CD4-positive, CD25-positive, alpha-beta regulatory T cell (primary cell): ENCODE results near the gene TNFAIP3. TPM values are rescaled to one million over a fixed set of nuclear protein-coding genes. Genes with fewer than 3 reads are reported as not detected.
"Not testable (repeated sequence)": the region's sequence is repeated elsewhere in the genome, so short reads cannot be mapped to it uniquely, and the experiment has no call there.

Source experiments
- ATAC-seq, 2 donors: fragments of 150-1000 bp; cut with Tn5 transposase; one replicate each; pipeline ENCODE4 v1.10.0; 2021; ENCODE audit warnings: low read depth in 2 of 2, moderate number of reproducible peaks in 2 of 2, moderate library complexity in 1 of 2
- DNase-seq, 3 donors: peaks; one replicate each; pipeline versions ENCODE4 v3.0.0 to v3.0.0-alpha.2; 2012 to 2022; ENCODE audit warnings: mixed read lengths in 1 of 3
- H3K27ac ChIP-seq: one replicate; pipeline ENCODE4 v1.7.0; 2013; ENCODE audit warnings: mild to moderate bottlenecking, low read length; ENCODE audit not compliant: insufficient read depth, poor library complexity, severe bottlenecking
- H3K27me3 ChIP-seq: one replicate; pipeline ENCODE4 v1.7.0; 2013; ENCODE audit warnings: low read length; ENCODE audit not compliant: control insufficient read depth, insufficient read depth
- H3K36me3 ChIP-seq: one replicate; pipeline ENCODE4 v1.7.0; 2013; ENCODE audit warnings: mild to moderate bottlenecking, low read length, moderate library complexity; ENCODE audit not compliant: control insufficient read depth, insufficient read depth
- H3K4me1 ChIP-seq: 2 replicates; pipeline ENCODE4 v1.7.0; 2013; ENCODE audit warnings: mild to moderate bottlenecking, low read length; ENCODE audit not compliant: insufficient read depth, control insufficient read depth, poor library complexity, severe bottlenecking
- H3K4me3 ChIP-seq: one replicate; pipeline ENCODE4 v1.7.0; 2013; ENCODE audit warnings: low read depth, mild to moderate bottlenecking, low read length, moderate library complexity
- H3K9me3 ChIP-seq, 2 experiments: 1 replicate in 1 of 2; 2 replicates in 1 of 2; pipeline ENCODE4 v1.7.0; 2013; ENCODE audit warnings: low read length in 2 of 2, mild to moderate bottlenecking in 1 of 2, moderate library complexity in 1 of 2; ENCODE audit not compliant: control insufficient read depth in 2 of 2
- H3K27ac Mint-ChIP-seq, 3 donors: one replicate each; pipeline ENCODE4 v1.8.0; 2020 to 2022; ENCODE audit warnings: mild to moderate bottlenecking in 3 of 3, mixed read lengths in 3 of 3, moderate library complexity in 2 of 3
- H3K27me3 Mint-ChIP-seq: one replicate; pipeline ENCODE4 v1.8.0; 2022; ENCODE audit warnings: mild to moderate bottlenecking, mixed read lengths
- H3K36me3 Mint-ChIP-seq: one replicate; pipeline ENCODE4 v1.8.0; 2020; ENCODE audit warnings: mixed read lengths
- H3K4me1 Mint-ChIP-seq, 4 donors: one replicate each; pipeline ENCODE4 v1.8.0; 2020 to 2022; ENCODE audit warnings: mixed read lengths in 4 of 4, mild to moderate bottlenecking in 1 of 4
- H3K4me3 Mint-ChIP-seq, 4 donors: one replicate each; pipeline ENCODE4 v1.8.0; 2020 to 2022; ENCODE audit warnings: mild to moderate bottlenecking in 4 of 4, mixed read lengths in 4 of 4, moderate library complexity in 3 of 4
- H3K9me3 Mint-ChIP-seq, 7 donors: one replicate each; pipeline ENCODE4 v1.8.0; 2020 to 2022; ENCODE audit warnings: mixed read lengths in 7 of 7, mild to moderate bottlenecking in 3 of 7, moderate library complexity in 2 of 7
- polyA plus RNA-seq, 4 donors: library from polyadenylated mRNA; unstranded; fragments of 300-500 nt; fragmentation: Illumina TruSeq; gene quantifications; one replicate each; pipeline ENCODE4 v1.2.3, GENCODE V29; 2021
- total RNA-seq: library from RNA; stranded (reverse); gene quantifications from one replicate; pipeline ENCODE4 v1.2.3, GENCODE V29; 2022

TNFAIP3 gene
- total and polyA plus RNA-seq, 5 donors from 2014 or later = 70.5 to 3,783 (median 100) TPM

GRCh38 chr6:137844773-137845172 lies 22.3 kb upstream of the TNFAIP3 start:
- not testable (repeated sequence) for H3K4me3 ChIP-seq, DNase-seq, ATAC-seq, H3K4me1 Mint-ChIP-seq, H3K27ac ChIP-seq, H3K4me1 ChIP-seq, H3K27me3 ChIP-seq, H3K4me3 Mint-ChIP-seq, H3K27me3 Mint-ChIP-seq, H3K36me3 ChIP-seq, H3K27ac Mint-ChIP-seq
- H3K9me3 Mint-ChIP-seq = peaks cover 3 to 17% (median 9%) of the 10 kb centered on the region in 7 donors
- peaks cover 12% of the 10 kb centered on the region for H3K36me3 Mint-ChIP-seq
- H3K9me3 ChIP-seq = peaks cover 8 to 11% of the 10 kb centered on the region in 2 experiments

- Histone ChIP-seq H3K27ac (no peak overlapping the region), H3K36me3 (no peaks in the 10 kb centered on the region), H3K9me3 (peaks cover 8% of the 10 kb centered on the region in 2 experiments), H3K27me3 (no peaks in the 10 kb centered on the region), H3K4me3 (no peak overlapping the region), H3K4me1 (no peaks in the 10 kb centered on the region)
- H3K9me3 Mint-ChIP-seq = peaks cover under 1 to 10% (median 7%) of the 10 kb centered on the region in 7 donors
- ATAC-seq = no peak
- H3K36me3 Mint-ChIP-seq = peaks cover 6% of the 10 kb centered on the region
- no peak overlapping the region for H3K27ac Mint-ChIP-seq
- DNase-seq = no peak
- no peak overlapping the region for H3K4me3 Mint-ChIP-seq
- peaks cover 0 to 4% (median 2%) of the 10 kb centered on the region in 4 donors for H3K4me1 Mint-ChIP-seq
- H3K27me3 Mint-ChIP-seq = no peaks in the 10 kb centered on the region
These were observed 21.6 kb upstream of the TNFAIP3 start for GRCh38 chr6:137845460-137845859.

GRCh38 chr6:137846274-137846673 lies 20.8 kb upstream of the TNFAIP3 start:
- H3K9me3 ChIP-seq = peaks cover under 1 to 3% of the 10 kb centered on the region in 2 experiments
- H3K4me1 ChIP-seq = no peaks in the 10 kb centered on the region
- H3K27ac ChIP-seq = no peak overlapping the region
- Mint-ChIP-seq H3K36me3 (peaks cover 6% of the 10 kb centered on the region), H3K9me3 (peaks cover 0 to 4% (median 2%) of the 10 kb centered on the region in 7 donors), H3K4me1 (peaks cover 0 to 4% (median 2%) of the 10 kb centered on the region in 4 donors), H3K4me3 (no peak overlapping the region), H3K27ac (no peak overlapping the region), H3K27me3 (no peaks in the 10 kb centered on the region)
- no peaks in the 10 kb centered on the region for H3K27me3 ChIP-seq
- H3K4me3 ChIP-seq = no peak overlapping the region
- H3K36me3 ChIP-seq = no peaks in the 10 kb centered on the region
- ATAC-seq (no peak), DNase-seq (no peak)

GRCh38 chr6:137846772-137847313 lies 20.2 kb upstream of the TNFAIP3 start:
- Mint-ChIP-seq H3K9me3 (peaks cover 0 to 4% (median 0%) of the 10 kb centered on the region in 7 donors), H3K27me3 (no peaks in the 10 kb centered on the region), H3K4me3 (no peak overlapping the region), H3K27ac (no peak overlapping the region), H3K36me3 (peaks cover 6% of the 10 kb centered on the region), H3K4me1 (peaks cover 0 to 4% (median 2%) of the 10 kb centered on the region in 4 donors)
- H3K36me3 ChIP-seq = no peaks in the 10 kb centered on the region
- no peaks in the 10 kb centered on the region for H3K4me1 ChIP-seq
- ATAC-seq = peak; percentile 43 to 52
- H3K27ac ChIP-seq = no peak overlapping the region
- no peaks in the 10 kb centered on the region for H3K9me3 ChIP-seq
- DNase-seq = peak in 1 of 3 donors; percentile 18
- H3K4me3 ChIP-seq = no peak overlapping the region
- no peaks in the 10 kb centered on the region for H3K27me3 ChIP-seq

GRCh38 chr6:137847748-137848147 lies 19.3 kb upstream of the TNFAIP3 start:
- no peak for ATAC-seq
- H3K4me1 Mint-ChIP-seq = peaks cover 0 to 4% (median 1%) of the 10 kb centered on the region in 4 donors
- H3K9me3 ChIP-seq = no peaks in the 10 kb centered on the region
- peaks cover 0 to 4% (median 0%) of the 10 kb centered on the region in 7 donors for H3K9me3 Mint-ChIP-seq
- no peaks in the 10 kb centered on the region for H3K4me1 ChIP-seq
- no peak overlapping the region for H3K4me3 Mint-ChIP-seq
- H3K36me3 Mint-ChIP-seq = peaks cover 6% of the 10 kb centered on the region
- H3K4me3 ChIP-seq = no peak overlapping the region
- no peaks in the 10 kb centered on the region for H3K27me3 Mint-ChIP-seq
- no peak for DNase-seq
- no peak overlapping the region for H3K27ac ChIP-seq
- H3K27me3 ChIP-seq = no peaks in the 10 kb centered on the region
- H3K36me3 ChIP-seq = no peaks in the 10 kb centered on the region
- no peak overlapping the region for H3K27ac Mint-ChIP-seq

GRCh38 chr6:137848672-137849071 lies 18.4 kb upstream of the TNFAIP3 start:
- Mint-ChIP-seq H3K36me3 (no peaks in the 10 kb centered on the region), H3K4me3 (no peak overlapping the region), H3K9me3 (no peaks in the 10 kb centered on the region)

GRCh38 chr6:137849181-137849980 lies 17.7 kb upstream of the TNFAIP3 start:
- H3K27ac ChIP-seq = no peak overlapping the region
- Mint-ChIP-seq H3K9me3 (no peaks in the 10 kb centered on the region), H3K36me3 (no peaks in the 10 kb centered on the region), H3K4me3 (no peak overlapping the region), H3K27ac (peak overlapping the region in 1 of 3 donors; percentile 42), H3K4me1 (peaks cover 0 to 4% (median 4%) of the 10 kb centered on the region in 4 donors), H3K27me3 (no peaks in the 10 kb centered on the region)
- H3K36me3 ChIP-seq = no peaks in the 10 kb centered on the region
- H3K9me3 ChIP-seq = no peaks in the 10 kb centered on the region
- DNase-seq = no peak
- H3K4me3 ChIP-seq = no peak overlapping the region
- no peaks in the 10 kb centered on the region for H3K4me1 ChIP-seq
- H3K27me3 ChIP-seq = no peaks in the 10 kb centered on the region
- no peak for ATAC-seq

More at GRCh38 chr6:137848672-137849071, 18.4 kb upstream of the TNFAIP3 start:
- DNase-seq = no peak
- Histone ChIP-seq H3K27me3 (no peaks in the 10 kb centered on the region), H3K27ac (no peak overlapping the region), H3K9me3 (no peaks in the 10 kb centered on the region), H3K4me3 (no peak overlapping the region), H3K36me3 (no peaks in the 10 kb centered on the region), H3K4me1 (no peaks in the 10 kb centered on the region)
- no peak for ATAC-seq
- Mint-ChIP-seq H3K27ac (no peak overlapping the region), H3K4me1 (peaks cover 0 to 4% (median 2%) of the 10 kb centered on the region in 4 donors), H3K27me3 (no peaks in the 10 kb centered on the region)
